ENCODE measurements around the gene DVL3.

Gene DVL3

GRCh38 chr3:184177331-184177731 lies 22.2 kb downstream of the DVL3 start:
- no peaks in the 10 kb centered on the region for H3K9me3 ChIP-seq (ENCODE audit: insufficient read depth, low read length)
- peaks cover 13% of the 10 kb centered on the region for H3K4me1 ChIP-seq (ENCODE audit: insufficient read depth, insufficient read length)
- peaks cover 79% of the 10 kb centered on the region for H3K36me3 ChIP-seq (ENCODE audit: insufficient read depth, insufficient read length, low read length)
- TF ChIP-seq SUZ12 (IDR thresholded peaks at IDR 0.05; ENCODE audit: extremely low read depth, insufficient read depth, insufficient read length) (no peak), ZNF274 (IDR thresholded peaks at IDR 0.05; ENCODE audit: low read depth, low read length) (no peak), YY1 (IDR thresholded peaks at IDR 0.05; ENCODE audit: insufficient read depth, insufficient read length) (no peak)
- H3K27me3 ChIP-seq (ENCODE audit: insufficient read depth, insufficient read length) = no peaks in the 10 kb centered on the region
- H3K4me3 ChIP-seq (ENCODE audit: insufficient read length, low read depth) = peak overlapping the region; percentile 100
- no peak for DNase-seq (ENCODE audit: low read depth, low spot score)
- peak overlapping the region; percentile 90 for H3K9ac ChIP-seq (ENCODE audit: insufficient read length, low read depth)

DNA sequence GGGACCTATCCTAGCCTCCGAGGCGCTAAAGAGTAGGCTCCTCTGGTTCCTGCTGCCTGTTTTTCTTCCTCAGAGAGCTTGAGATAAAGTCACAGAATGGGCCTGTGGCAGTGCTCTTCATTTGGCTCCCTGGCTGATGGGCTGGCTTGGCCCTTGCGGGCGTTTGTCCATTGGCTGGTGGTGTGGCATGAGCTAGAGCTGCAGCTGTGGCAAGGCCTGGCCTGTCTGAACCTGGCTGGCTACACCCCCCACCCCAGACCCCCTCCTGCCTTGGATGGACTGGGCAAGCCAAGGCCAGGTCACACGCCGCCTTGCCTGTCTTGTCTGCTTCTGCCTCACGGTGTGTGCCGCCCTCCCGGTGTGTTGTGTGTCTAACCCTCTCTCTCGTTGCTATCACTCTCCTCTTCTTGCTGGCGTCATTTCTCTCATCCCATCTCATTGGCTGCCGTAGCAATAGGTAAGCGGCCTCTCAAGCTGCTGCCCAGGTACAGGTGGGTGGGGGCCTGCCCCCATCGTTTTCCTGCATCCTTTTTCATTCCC lies 22.7 kb downstream of the DVL3 start:
- Histone ChIP-seq H3K27me3 (ENCODE audit: insufficient read depth, insufficient read length) (no peaks in the 10 kb centered on the region), H3K9ac (ENCODE audit: insufficient read length, low read depth) (peak overlapping the region; percentile 90)

DNA sequence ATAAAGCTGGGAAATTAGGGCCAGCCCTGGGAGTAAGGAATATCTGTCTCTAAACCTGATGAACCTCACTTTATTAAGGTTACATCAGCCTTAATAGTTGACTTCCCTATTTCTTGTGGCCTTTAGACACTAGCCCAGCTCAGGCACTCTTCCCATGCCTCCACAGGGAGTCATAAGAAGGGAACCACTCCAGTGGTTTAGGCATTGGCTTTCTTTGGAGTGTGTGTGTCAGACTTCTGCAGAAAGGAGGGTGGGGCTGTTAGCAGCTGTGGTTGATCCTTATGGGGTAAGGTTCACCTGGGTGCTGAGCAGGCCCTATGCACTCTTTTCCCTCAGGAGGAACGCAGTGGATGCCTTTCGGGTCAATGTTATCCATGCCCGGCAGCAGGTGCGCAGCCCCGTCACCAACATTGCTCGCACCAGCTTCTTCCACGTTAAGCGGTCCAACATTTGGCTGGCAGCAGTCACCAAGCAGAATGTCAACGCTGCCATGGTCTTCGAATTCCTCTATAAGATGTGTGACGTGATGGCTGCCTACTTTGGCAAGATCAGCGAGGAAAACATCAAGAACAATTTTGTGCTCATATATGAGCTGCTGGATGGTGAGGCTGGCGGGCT lies 23.5 kb downstream of the DVL3 start:
- H3K4me3 ChIP-seq (ENCODE audit: insufficient read length, low read depth) = no peak overlapping the region
- H3K9ac ChIP-seq (ENCODE audit: insufficient read length, low read depth) = no peak overlapping the region
- H3K27me3 ChIP-seq (ENCODE audit: insufficient read depth, insufficient read length) = no peaks in the 10 kb centered on the region
- peaks cover 17% of the 10 kb centered on the region for H3K4me1 ChIP-seq (ENCODE audit: insufficient read depth, insufficient read length)
- no peaks in the 10 kb centered on the region for H3K9me3 ChIP-seq (ENCODE audit: insufficient read depth, low read length)
- DNase-seq (ENCODE audit: low read depth, low spot score) = no peak
- H3K36me3 ChIP-seq (ENCODE audit: insufficient read depth, insufficient read length, low read length) = peaks cover 81% of the 10 kb centered on the region
- TF ChIP-seq YY1 (IDR thresholded peaks at IDR 0.05; ENCODE audit: insufficient read depth, insufficient read length) (no peak), ZNF274 (IDR thresholded peaks at IDR 0.05; ENCODE audit: low read depth, low read length) (no peak), SUZ12 (IDR thresholded peaks at IDR 0.05; ENCODE audit: extremely low read depth, insufficient read depth, insufficient read length) (no peak)

More for the DNA sequence above, 22.7 kb downstream of the DVL3 start:
- Histone ChIP-seq H3K36me3 (ENCODE audit: insufficient read depth, insufficient read length, low read length) (peaks cover 80% of the 10 kb centered on the region), H3K4me3 (ENCODE audit: insufficient read length, low read depth) (peak overlapping the region; percentile 100), H3K4me1 (ENCODE audit: insufficient read depth, insufficient read length) (peaks cover 13% of the 10 kb centered on the region), H3K9me3 (ENCODE audit: insufficient read depth, low read length) (no peaks in the 10 kb centered on the region)
- DNase-seq (ENCODE audit: low read depth, low spot score) = no peak
- no peak for TF ChIP-seq YY1 (IDR thresholded peaks at IDR 0.05; ENCODE audit: insufficient read depth, insufficient read length)
- TF ChIP-seq SUZ12 (IDR thresholded peaks at IDR 0.05; ENCODE audit: extremely low read depth, insufficient read depth, insufficient read length) = no peak
- no peak for TF ChIP-seq ZNF274 (IDR thresholded peaks at IDR 0.05; ENCODE audit: low read depth, low read length)

GRCh38 chr3:184180165-184180564 lies 25.0 kb downstream of the DVL3 start:
- no peak for DNase-seq (ENCODE audit: low read depth, low spot score)
- H3K36me3 ChIP-seq (ENCODE audit: insufficient read depth, insufficient read length, low read length) = peaks cover 86% of the 10 kb centered on the region
- no peak for TF ChIP-seq YY1 (IDR thresholded peaks at IDR 0.05; ENCODE audit: insufficient read depth, insufficient read length)
- TF ChIP-seq SUZ12 (IDR thresholded peaks at IDR 0.05; ENCODE audit: extremely low read depth, insufficient read depth, insufficient read length) = no peak
- no peak for TF ChIP-seq ZNF274 (IDR thresholded peaks at IDR 0.05; ENCODE audit: low read depth, low read length)
- no peak overlapping the region for H3K4me3 ChIP-seq (ENCODE audit: insufficient read length, low read depth)
- H3K4me1 ChIP-seq (ENCODE audit: insufficient read depth, insufficient read length) = peaks cover 20% of the 10 kb centered on the region
- H3K9ac ChIP-seq (ENCODE audit: insufficient read length, low read depth) = no peak overlapping the region
- no peaks in the 10 kb centered on the region for H3K9me3 ChIP-seq (ENCODE audit: insufficient read depth, low read length)
- no peaks in the 10 kb centered on the region for H3K27me3 ChIP-seq (ENCODE audit: insufficient read depth, insufficient read length)

DNA sequence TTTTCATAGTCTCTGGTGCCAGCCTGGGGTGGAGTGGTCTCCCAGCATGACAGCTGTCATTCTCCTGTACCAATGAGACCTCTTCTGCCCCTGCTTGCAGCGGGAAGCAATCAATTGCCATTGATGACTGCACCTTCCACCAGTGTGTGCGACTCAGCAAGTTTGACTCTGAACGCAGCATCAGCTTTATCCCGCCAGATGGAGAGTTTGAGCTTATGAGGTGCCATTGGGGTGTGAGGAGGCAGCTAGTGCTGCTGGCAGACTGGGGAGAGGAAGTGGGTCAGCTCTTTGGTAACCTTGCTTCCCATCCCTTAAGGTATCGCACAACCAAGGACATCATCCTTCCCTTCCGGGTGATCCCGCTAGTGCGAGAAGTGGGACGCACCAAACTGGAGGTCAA lies 26.4 kb downstream of the DVL3 start:
- Histone ChIP-seq H3K9me3 (ENCODE audit: insufficient read depth, low read length) (no peaks in the 10 kb centered on the region), H3K36me3 (ENCODE audit: insufficient read depth, insufficient read length, low read length) (peaks cover 80% of the 10 kb centered on the region), H3K4me3 (ENCODE audit: insufficient read length, low read depth) (no peak overlapping the region), H3K9ac (ENCODE audit: insufficient read length, low read depth) (no peak overlapping the region), H3K4me1 (ENCODE audit: insufficient read depth, insufficient read length) (peaks cover 20% of the 10 kb centered on the region), H3K27me3 (ENCODE audit: insufficient read depth, insufficient read length) (no peaks in the 10 kb centered on the region)
- no peak for DNase-seq (ENCODE audit: low read depth, low spot score)
- TF ChIP-seq SUZ12 (IDR thresholded peaks at IDR 0.05; ENCODE audit: extremely low read depth, insufficient read depth, insufficient read length) (no peak), YY1 (IDR thresholded peaks at IDR 0.05; ENCODE audit: insufficient read depth, insufficient read length) (no peak), ZNF274 (IDR thresholded peaks at IDR 0.05; ENCODE audit: low read depth, low read length) (no peak)

- Histone ChIP-seq H3K9ac (ENCODE audit: insufficient read length, low read depth) (no peak overlapping the region), H3K9me3 (ENCODE audit: insufficient read depth, low read length) (no peaks in the 10 kb centered on the region), H3K4me3 (ENCODE audit: insufficient read length, low read depth) (no peak overlapping the region), H3K27me3 (ENCODE audit: insufficient read depth, insufficient read length) (no peaks in the 10 kb centered on the region), H3K4me1 (ENCODE audit: insufficient read depth, insufficient read length) (peaks cover 6% of the 10 kb centered on the region), H3K36me3 (ENCODE audit: insufficient read depth, insufficient read length, low read length) (peaks cover 79% of the 10 kb centered on the region)
- no peak for TF ChIP-seq SUZ12 (IDR thresholded peaks at IDR 0.05; ENCODE audit: extremely low read depth, insufficient read depth, insufficient read length)
- no peak for TF ChIP-seq ZNF274 (IDR thresholded peaks at IDR 0.05; ENCODE audit: low read depth, low read length)
- no peak for TF ChIP-seq YY1 (IDR thresholded peaks at IDR 0.05; ENCODE audit: insufficient read depth, insufficient read length)
- no peak for DNase-seq (ENCODE audit: low read depth, low spot score)
Measured at GRCh38 chr3:184183679-184184078, 28.5 kb downstream of the DVL3 start.

DNA sequence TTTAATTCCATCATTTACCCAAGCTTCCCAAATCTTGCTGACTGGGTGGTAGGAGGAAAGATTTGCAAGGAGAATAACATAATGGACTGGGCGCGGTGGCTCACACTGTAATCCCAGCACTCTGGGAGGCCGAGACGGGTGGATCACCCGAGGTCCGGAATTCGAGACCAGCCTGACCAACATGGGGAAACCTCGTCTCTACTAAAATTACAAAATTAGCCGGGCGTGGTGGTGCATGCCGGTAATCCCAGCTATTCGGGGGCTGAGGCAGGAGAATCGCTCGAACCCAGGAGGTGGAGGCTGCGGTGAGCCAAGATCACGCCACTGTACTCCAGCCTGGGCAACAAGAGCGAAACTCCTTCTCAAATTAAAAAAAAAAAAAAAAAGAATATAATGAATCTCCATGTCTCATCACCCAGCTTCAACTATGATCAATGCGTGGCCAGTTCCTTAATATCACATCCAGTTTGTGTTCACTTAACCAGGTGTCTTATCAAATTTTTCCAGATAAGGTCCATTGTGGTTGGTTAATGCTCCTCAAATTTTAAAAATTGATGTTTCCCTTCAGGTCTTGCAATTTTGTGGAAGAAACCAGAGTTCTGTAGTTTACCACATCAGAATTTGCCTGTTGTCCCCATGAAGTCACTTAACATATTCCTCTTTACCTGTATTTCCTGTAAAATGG lies 29.5 kb downstream of the DVL3 start:
- peak overlapping the region; percentile 26 for H3K4me3 ChIP-seq (ENCODE audit: insufficient read length, low read depth)
- DNase-seq (ENCODE audit: low read depth, low spot score) = no peak
- peaks cover 79% of the 10 kb centered on the region for H3K36me3 ChIP-seq (ENCODE audit: insufficient read depth, insufficient read length, low read length)

More for the DNA sequence above, 29.5 kb downstream of the DVL3 start:
- Histone ChIP-seq H3K4me1 (ENCODE audit: insufficient read depth, insufficient read length) (peaks cover 6% of the 10 kb centered on the region), H3K27me3 (ENCODE audit: insufficient read depth, insufficient read length) (no peaks in the 10 kb centered on the region), H3K9me3 (ENCODE audit: insufficient read depth, low read length) (no peaks in the 10 kb centered on the region), H3K9ac (ENCODE audit: insufficient read length, low read depth) (peak overlapping the region; percentile 84)
- no peak for TF ChIP-seq YY1 (IDR thresholded peaks at IDR 0.05; ENCODE audit: insufficient read depth, insufficient read length)
- TF ChIP-seq ZNF274 (IDR thresholded peaks at IDR 0.05; ENCODE audit: low read depth, low read length) = no peak
- no peak for TF ChIP-seq SUZ12 (IDR thresholded peaks at IDR 0.05; ENCODE audit: extremely low read depth, insufficient read depth, insufficient read length)

Measured in NT2/D1 (cell line).